Endothelial cell of umbilical vein (primary cell): ENCODE measurements around the gene SUCLG2. TPM values are rescaled to one million over a fixed set of nuclear protein-coding genes. Genes with fewer than 3 reads are reported as not detected.

Experiments
- BruUV-seq: library from RNA; stranded (reverse); fragments of 400-500 nt; replicated peaks from 2 replicates; lab custom pipeline; 2021; lab: Mats Ljungman, UMichigan
- CTCF ChIA-PET: fragments of 300-600, 350-600 bp; sonication (Branson Sonifier 250); formaldehyde crosslinking; loops from one replicate; lab custom pipeline; 2021; ENCODE audit warnings: antibody characterized with exemption, inconsistent platforms; lab: Charles Lee
- POLR2A ChIA-PET: fragments of 300-600, 350-600 bp; sonication (Branson Sonifier 250); formaldehyde crosslinking; loops from one replicate; lab custom pipeline; 2021; ENCODE audit warnings: antibody characterized with exemption, inconsistent platforms; lab: Charles Lee
- DNase-seq: peaks from one replicate; pipeline ENCODE4 v3.0.0-alpha.2; 2011; ENCODE audit warnings: low read depth, low spot score
- FAIRE-seq: peaks from 2 replicates; lab custom pipeline; 2011; peaks lifted over from hg19 to GRCh38; lab: Jason Lieb, UNC
- H2AFZ ChIP-seq: 2 replicates; pipeline ENCODE4 v1.6.0; 2012; ENCODE audit warnings: low read depth, low read length, control low read depth, inconsistent platforms
- H3K27ac ChIP-seq: 2 replicates; pipeline ENCODE4 v1.5.1; 2011; ENCODE audit warnings: low read depth, mild to moderate bottlenecking, control low read depth, low read length, moderate library complexity; ENCODE audit not compliant: insufficient read depth
- H3K27me3 ChIP-seq, 2 experiments: 2 replicates each; pipeline versions ENCODE4 v1.6.0 to v1.6.1; 2011; ENCODE audit warnings: low read length in 2 of 2, mixed read lengths in 1 of 2; ENCODE audit not compliant: control insufficient read depth in 2 of 2, insufficient read depth in 2 of 2
- H3K36me3 ChIP-seq, 2 experiments: 2 replicates in 1 of 2; 3 replicates in 1 of 2; pipeline ENCODE4 v1.5.1; 2011; ENCODE audit warnings: low read length in 2 of 2, mild to moderate bottlenecking in 1 of 2, moderate library complexity in 1 of 2; ENCODE audit not compliant: control insufficient read depth in 2 of 2, insufficient read depth in 2 of 2; ENCODE audit errors: extremely low read depth in 1 of 2
- H3K4me1 ChIP-seq: 3 replicates; pipeline ENCODE4 v1.5.1; 2011; ENCODE audit warnings: mild to moderate bottlenecking, low read length; ENCODE audit not compliant: control insufficient read depth, insufficient read depth; ENCODE audit errors: extremely low read depth
- H3K4me2 ChIP-seq: 2 replicates; pipeline ENCODE4 v1.6.1; 2011; ENCODE audit warnings: low read length, control low read depth, mixed read lengths; ENCODE audit not compliant: insufficient read depth
- H3K4me3 ChIP-seq, 3 experiments: fragments of 200-600 bp in 1 of 3; sonication (generic), shearing (Covaris generic) in 1 of 3; replicated peaks in 1 of 3; 2 replicates each; pipeline ENCODE4 v1.5.1; 2011 to 2016; ENCODE audit warnings: control low read depth in 3 of 3, low read length in 3 of 3, mild to moderate bottlenecking in 2 of 3, inconsistent platforms in 1 of 3, low read depth in 1 of 3, moderate library complexity in 1 of 3; ENCODE audit not compliant: insufficient read depth in 1 of 3
- H3K79me2 ChIP-seq: 2 replicates; pipeline ENCODE4 v1.6.0; 2012; ENCODE audit warnings: low read length, inconsistent platforms; ENCODE audit not compliant: control insufficient read depth, insufficient read depth
- H3K9ac ChIP-seq: replicated peaks from 2 replicates; pipeline ENCODE3; 2011; ENCODE audit warnings: low read length, control low read depth; ENCODE audit not compliant: insufficient read depth; ENCODE audit errors: extremely low read depth
- H3K9me1 ChIP-seq: replicated peaks from 3 replicates; pipeline ENCODE4 v1.6.0; 2011; ENCODE audit warnings: mild to moderate bottlenecking, low read length; ENCODE audit not compliant: control insufficient read depth, insufficient read depth; ENCODE audit errors: extremely low read depth
- H3K9me3 ChIP-seq: replicated peaks from 2 replicates; pipeline ENCODE4 v1.5.1; 2012; ENCODE audit warnings: low read length, inconsistent platforms; ENCODE audit not compliant: control insufficient read depth, insufficient read depth
- H4K20me1 ChIP-seq: replicated peaks from 2 replicates; pipeline ENCODE3; 2011; ENCODE audit warnings: mild to moderate bottlenecking, low read length; ENCODE audit not compliant: control insufficient read depth, insufficient read depth; ENCODE audit errors: extremely low read depth
- EZH2 ChIP-seq: IDR thresholded peaks from 2 replicates; pipeline ENCODE4 v1.6.1; 2012; ENCODE audit warnings: borderline replicate concordance, low read depth, mild to moderate bottlenecking, moderate library complexity, low read length, inconsistent platforms; ENCODE audit not compliant: severe bottlenecking
- POLR2A ChIP-seq: IDR thresholded peaks from 2 replicates; pipeline ENCODE4 v1.6.1; 2012; ENCODE audit warnings: low read depth, mild to moderate bottlenecking, control low read depth, low read length
- POLR2AphosphoS5 ChIP-seq: IDR thresholded peaks from 2 replicates; pipeline ENCODE4 v1.6.1; 2012; ENCODE audit warnings: low read depth, mild to moderate bottlenecking, control low read depth, low read length, moderate library complexity; ENCODE audit not compliant: insufficient read depth
- dilution Hi-C: fragments of 300-500 bp; cut with MboI; formaldehyde crosslinking; loops from one replicate; pipeline ENCODE4 v1.15.0; 2019; ENCODE audit warnings: low sequenced_read_pairs; ENCODE audit not compliant: extremely low pct_ligation_motif_present
- intact Hi-C: fragments of 100-400 bp; cut with micrococcal nuclease; formaldehyde crosslinking; loops from one replicate; pipeline ENCODE4 v1.10.0; 2022
- polyA plus RNA-seq, 4 experiments: library from polyadenylated mRNA; depleted of rRNA in 3 of 4; stranded (reverse) in 3 of 4; unstranded in 1 of 4; fragments of >200 nt; gene quantifications; 2 replicates each; pipeline versions ENCODE4 v1.2.1 to v1.2.3, GENCODE V29; 2011 to 2012; ENCODE audit warnings: missing spikeins in 1 of 4
- total RNA-seq: library from RNA; stranded (reverse); gene quantifications from 2 replicates; pipeline ENCODE4 v1.2.3, GENCODE V29; 2021
- TF ChIP-seq, protein P1 (sequence below): IDR thresholded peaks from 2 replicates; pipeline ENCODE4 v1.6.1; 2011; ENCODE audit not compliant: insufficient read depth, insufficient read length
- TF ChIP-seq, protein P2 (sequence below), 2 donors: IDR thresholded peaks; 1 replicate in 1 of 2; 2 replicates in 1 of 2; pipeline ENCODE4 v1.5.1; 2011; ENCODE audit warnings: low read length in 2 of 2, mild to moderate bottlenecking in 2 of 2, moderate library complexity in 2 of 2, control low read depth in 1 of 2, inconsistent platforms in 1 of 2, low read depth in 1 of 2; ENCODE audit not compliant: insufficient read depth in 1 of 2; ENCODE audit errors: extremely low read depth in 1 of 2

SUCLG2 gene
- total and polyA plus RNA-seq, 2 donors (not counting 3 experiments of a cell fraction or from before 2014, with no cell fraction given): 8.1 to 38.3 TPM

DNA sequence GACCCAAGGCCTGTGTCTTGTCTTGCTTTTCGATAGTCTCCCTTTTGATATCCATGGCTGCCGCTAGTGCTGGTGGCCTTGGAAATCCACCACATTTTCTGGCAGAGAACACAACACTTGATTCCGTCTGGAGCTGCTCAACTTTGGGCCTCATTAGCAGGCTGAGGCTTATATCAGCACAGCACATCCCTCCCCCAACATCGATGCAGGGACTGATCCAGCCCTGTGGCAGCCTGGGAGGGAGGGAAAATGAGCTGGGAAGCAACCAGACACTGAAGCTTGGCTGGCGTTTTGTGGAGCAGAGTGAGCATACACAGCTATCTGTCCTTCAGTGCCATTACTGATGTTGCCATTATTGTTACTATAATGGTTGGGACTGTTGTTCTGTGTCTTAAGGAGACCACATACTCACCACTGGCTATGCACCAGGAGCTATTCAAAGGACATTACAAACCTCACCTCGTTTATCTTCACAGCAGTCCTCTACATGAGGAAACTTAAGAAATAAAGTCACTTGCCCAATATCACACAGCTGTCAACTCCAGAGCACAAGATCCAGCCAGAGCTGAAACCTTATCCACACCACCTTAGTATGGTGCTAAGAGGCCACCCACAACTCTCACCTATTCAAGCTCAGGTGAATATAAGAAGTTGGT, 102.9 kb downstream of the SUCLG2 start:
- Histone ChIP-seq H3K9me1 (no peaks in the 10 kb centered on the region), H3K4me2 (no peak overlapping the region), H3K4me3 (no peak overlapping the region), H3K27ac (no peak overlapping the region), H4K20me1 (no peaks in the 10 kb centered on the region), H2AFZ (no peak overlapping the region), H3K9me3 (no peaks in the 10 kb centered on the region), H3K36me3 (no peaks in the 10 kb centered on the region), H3K27me3 (no peaks in the 10 kb centered on the region), H3K79me2 (no peaks in the 10 kb centered on the region), H3K4me1 (no peaks in the 10 kb centered on the region), H3K9ac (no peak overlapping the region)
- intact Hi-C loops (no loop called here), dilution Hi-C loops (no loop called here)
- ChIA-PET CTCF (interaction anchor here (0.8 to 1.8 kb wide), 5 partner anchors 8 to 1342 kb away, joined by 3 to 6 read pairs (median 3); no protein-coding TSS in a partner anchor), POLR2A (no interaction called here)
- no peak for TF ChIP-seq EZH2
- TF ChIP-seq, protein P1, sequence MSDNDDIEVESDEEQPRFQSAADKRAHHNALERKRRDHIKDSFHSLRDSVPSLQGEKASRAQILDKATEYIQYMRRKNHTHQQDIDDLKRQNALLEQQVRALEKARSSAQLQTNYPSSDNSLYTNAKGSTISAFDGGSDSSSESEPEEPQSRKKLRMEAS: no peak
- TF ChIP-seq POLR2A: no peak
- TF ChIP-seq, protein P2, sequence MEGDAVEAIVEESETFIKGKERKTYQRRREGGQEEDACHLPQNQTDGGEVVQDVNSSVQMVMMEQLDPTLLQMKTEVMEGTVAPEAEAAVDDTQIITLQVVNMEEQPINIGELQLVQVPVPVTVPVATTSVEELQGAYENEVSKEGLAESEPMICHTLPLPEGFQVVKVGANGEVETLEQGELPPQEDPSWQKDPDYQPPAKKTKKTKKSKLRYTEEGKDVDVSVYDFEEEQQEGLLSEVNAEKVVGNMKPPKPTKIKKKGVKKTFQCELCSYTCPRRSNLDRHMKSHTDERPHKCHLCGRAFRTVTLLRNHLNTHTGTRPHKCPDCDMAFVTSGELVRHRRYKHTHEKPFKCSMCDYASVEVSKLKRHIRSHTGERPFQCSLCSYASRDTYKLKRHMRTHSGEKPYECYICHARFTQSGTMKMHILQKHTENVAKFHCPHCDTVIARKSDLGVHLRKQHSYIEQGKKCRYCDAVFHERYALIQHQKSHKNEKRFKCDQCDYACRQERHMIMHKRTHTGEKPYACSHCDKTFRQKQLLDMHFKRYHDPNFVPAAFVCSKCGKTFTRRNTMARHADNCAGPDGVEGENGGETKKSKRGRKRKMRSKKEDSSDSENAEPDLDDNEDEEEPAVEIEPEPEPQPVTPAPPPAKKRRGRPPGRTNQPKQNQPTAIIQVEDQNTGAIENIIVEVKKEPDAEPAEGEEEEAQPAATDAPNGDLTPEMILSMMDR (IDR thresholded peaks at IDR 0.05; ENCODE audit: extremely low read depth in 1 of 2, insufficient read depth in 1 of 2, low read depth in 1 of 2, low read length in 2 of 2): no peak
- TF ChIP-seq POLR2AphosphoS5: no peak
- no peak for FAIRE-seq
- BruUV-seq: no TSS peak
- no peak for DNase-seq
